WTC11 (cell line): ENCODE data around the gene VWA3A. TPM values are rescaled to one million over a fixed set of nuclear protein-coding genes. Genes with fewer than 3 reads are reported as not detected.
A peak's percentile ranks its signal among the peaks of the same experiment; 100 is the strongest.

ENCODE experiments used
- ATAC-seq: fragments of 200-7000 bp; cut with Tn5 transposase; 2 replicates; pipeline ENCODE4 v1.10.0; 2021; ENCODE audit warnings: mild to moderate bottlenecking, moderate library complexity
- CTCF ChIA-PET: fragments of 300-600 bp; sonication (Branson Sonifier 250); formaldehyde crosslinking; loops from one replicate; lab custom pipeline; 2021; ENCODE audit warnings: antibody characterized with exemption; lab: Charles Lee
- POLR2A ChIA-PET: fragments of 350-600 bp; sonication (Branson Sonifier 250); formaldehyde crosslinking; loops from one replicate; lab custom pipeline; 2021; ENCODE audit warnings: antibody characterized with exemption; lab: Charles Lee
- DNase-seq: peaks from one replicate; pipeline ENCODE4 v3.0.0; 2021; ENCODE audit warnings: low spot score
- H3K27ac Mint-ChIP-seq: 2 replicates; pipeline ENCODE4 v1.8.0; 2021; ENCODE audit warnings: mixed read lengths
- H3K27me3 Mint-ChIP-seq: 2 replicates; pipeline ENCODE4 v1.8.0; 2021; ENCODE audit warnings: low read depth, mild to moderate bottlenecking, moderate library complexity, mixed read lengths
- H3K36me3 Mint-ChIP-seq: 2 replicates; pipeline ENCODE4 v1.8.0; 2021; ENCODE audit warnings: mixed read lengths
- H3K4me1 Mint-ChIP-seq: 2 replicates; pipeline ENCODE4 v1.8.0; 2022; ENCODE audit warnings: mixed read lengths
- H3K4me3 Mint-ChIP-seq: 2 replicates; pipeline ENCODE4 v1.8.0; 2021; ENCODE audit warnings: mild to moderate bottlenecking, moderate library complexity, mixed read lengths
- H3K9me3 Mint-ChIP-seq: 2 replicates; pipeline ENCODE4 v1.8.0; 2021; ENCODE audit warnings: mixed read lengths
- CBFB ChIP-seq: sonication (generic); formaldehyde crosslinking; IDR thresholded peaks from 2 replicates; pipeline ENCODE4 v1.8.1; 2022; ENCODE audit warnings: mild to moderate bottlenecking, low read depth, missing genetic modification reagents
- CTCF ChIP-seq: fragments of 200-600 bp; IDR thresholded peaks from 2 replicates; pipeline ENCODE4 v1.8.0; 2022; ENCODE audit warnings: antibody characterized with exemption
- E2F5 ChIP-seq: sonication (generic); formaldehyde crosslinking; IDR thresholded peaks from 2 replicates; pipeline ENCODE4 v1.8.1; 2022; ENCODE audit warnings: mild to moderate bottlenecking, moderate library complexity, missing genetic modification reagents
- GABPB1 ChIP-seq: sonication (generic); formaldehyde crosslinking; IDR thresholded peaks from 2 replicates; pipeline ENCODE4 v1.8.1; 2023; ENCODE audit warnings: mild to moderate bottlenecking, missing genetic modification reagents
- GTF2I ChIP-seq: fragments of 250-450 bp; sonication (Bioruptor Pico); conservative IDR thresholded peaks from 2 replicates; pipeline ENCODE4 v1.4.0; 2021; ENCODE audit warnings: mild to moderate bottlenecking
- MAX ChIP-seq: sonication (generic); formaldehyde crosslinking; IDR thresholded peaks from 2 replicates; pipeline ENCODE4 v1.8.0; 2022; ENCODE audit warnings: mild to moderate bottlenecking, missing genetic modification reagents
- NR3C1 ChIP-seq: sonication (generic); formaldehyde crosslinking; conservative IDR thresholded peaks from 2 replicates; pipeline ENCODE4 v1.8.1; 2023; ENCODE audit warnings: low read depth, mild to moderate bottlenecking, missing genetic modification reagents
- RELA ChIP-seq: sonication (generic); formaldehyde crosslinking; IDR thresholded peaks from 2 replicates; pipeline ENCODE4 v1.8.1; 2022; ENCODE audit warnings: missing genetic modification reagents, mild to moderate bottlenecking, borderline replicate concordance
- SMAD3 ChIP-seq: sonication (generic); formaldehyde crosslinking; IDR thresholded peaks from 2 replicates; pipeline ENCODE4 v1.8.0; 2022; ENCODE audit warnings: missing genetic modification reagents, mild to moderate bottlenecking, borderline replicate concordance
- SOX15 ChIP-seq: fragments of 250-450 bp; sonication (Bioruptor Pico); IDR thresholded peaks from 2 replicates; pipeline ENCODE4 v1.9.0; 2021; ENCODE audit warnings: mild to moderate bottlenecking
- TCF7 ChIP-seq: sonication (generic); formaldehyde crosslinking; IDR thresholded peaks from 2 replicates; pipeline ENCODE4 v1.8.0; 2022; ENCODE audit warnings: mild to moderate bottlenecking, low read depth, missing genetic modification reagents, moderate library complexity
- ZNF425 ChIP-seq: fragments of 250-450 bp; sonication (Bioruptor Pico); conservative IDR thresholded peaks from 2 replicates; pipeline ENCODE4 v1.9.0; 2021; ENCODE audit warnings: mild to moderate bottlenecking
- total RNA-seq: library from RNA; stranded (reverse); gene quantifications from 3 replicates; pipeline ENCODE4 v1.2.3, GENCODE V29; 2021
- TF ChIP-seq, protein P1 (sequence below): sonication (generic); formaldehyde crosslinking; IDR thresholded peaks from 2 replicates; pipeline ENCODE4 v1.8.0; 2022; ENCODE audit warnings: missing genetic modification reagents
- TF ChIP-seq, protein P2 (sequence below): sonication (generic); formaldehyde crosslinking; IDR thresholded peaks from 2 replicates; pipeline ENCODE4 v1.8.1; 2023; ENCODE audit warnings: mild to moderate bottlenecking, missing genetic modification reagents, borderline replicate concordance

VWA3A gene
- total RNA-seq, 1 experiment from 2014 or later, result 0.11 TPM

DNA sequence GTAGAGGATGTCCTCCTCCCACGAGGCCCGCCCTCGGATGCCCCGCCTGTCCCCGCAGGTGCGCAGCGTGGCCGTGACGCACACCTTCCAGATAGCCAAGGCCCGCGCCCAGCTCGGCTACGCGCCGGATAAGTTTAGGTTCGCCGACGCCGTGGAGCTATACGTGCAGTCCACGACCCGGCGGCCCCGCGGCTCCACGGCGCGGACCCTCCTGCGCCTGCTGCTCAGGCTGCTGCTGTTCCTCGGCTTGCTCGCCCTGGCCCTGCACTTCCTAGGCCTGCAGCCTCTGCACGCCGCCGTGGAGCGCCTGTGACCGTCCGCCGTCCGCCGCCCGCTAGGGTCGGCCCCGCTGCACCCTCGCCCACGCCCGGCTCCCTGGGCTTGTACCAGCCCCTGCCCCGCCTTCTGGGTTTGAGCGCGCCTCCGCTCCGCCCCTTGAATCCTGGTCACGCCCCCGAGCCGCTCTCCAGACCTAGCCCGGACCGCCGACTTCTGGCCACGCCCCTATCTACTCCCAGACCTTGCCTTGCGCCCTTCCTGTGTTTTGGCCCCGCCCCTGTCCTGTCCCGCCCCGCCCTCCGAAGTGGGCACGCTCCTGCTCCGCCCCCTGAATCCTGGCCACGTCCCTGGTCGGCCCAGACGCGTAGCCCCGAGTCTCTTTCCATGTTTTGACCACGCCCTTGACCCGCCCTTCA lies 97.9 kb downstream of the VWA3A start (continued):
- TF ChIP-seq MAX (CRISPR knock-in tag) (peak; percentile 64; the same call in 1 of the 2 replicates), RELA (0 out of 2 replicates have a peak, but pooled peaks have one; percentile 26), E2F5 (no peak), CBFB (CRISPR knock-in tag) (no peak), SMAD3 (CRISPR knock-in tag) (no peak), ZNF425 (CRISPR knock-in tag) (no peak), NR3C1 (CRISPR knock-in tag) (no peak), TCF7 (CRISPR knock-in tag) (no peak), SOX15 (CRISPR knock-in tag) (no peak)
- TF ChIP-seq, protein P1, sequence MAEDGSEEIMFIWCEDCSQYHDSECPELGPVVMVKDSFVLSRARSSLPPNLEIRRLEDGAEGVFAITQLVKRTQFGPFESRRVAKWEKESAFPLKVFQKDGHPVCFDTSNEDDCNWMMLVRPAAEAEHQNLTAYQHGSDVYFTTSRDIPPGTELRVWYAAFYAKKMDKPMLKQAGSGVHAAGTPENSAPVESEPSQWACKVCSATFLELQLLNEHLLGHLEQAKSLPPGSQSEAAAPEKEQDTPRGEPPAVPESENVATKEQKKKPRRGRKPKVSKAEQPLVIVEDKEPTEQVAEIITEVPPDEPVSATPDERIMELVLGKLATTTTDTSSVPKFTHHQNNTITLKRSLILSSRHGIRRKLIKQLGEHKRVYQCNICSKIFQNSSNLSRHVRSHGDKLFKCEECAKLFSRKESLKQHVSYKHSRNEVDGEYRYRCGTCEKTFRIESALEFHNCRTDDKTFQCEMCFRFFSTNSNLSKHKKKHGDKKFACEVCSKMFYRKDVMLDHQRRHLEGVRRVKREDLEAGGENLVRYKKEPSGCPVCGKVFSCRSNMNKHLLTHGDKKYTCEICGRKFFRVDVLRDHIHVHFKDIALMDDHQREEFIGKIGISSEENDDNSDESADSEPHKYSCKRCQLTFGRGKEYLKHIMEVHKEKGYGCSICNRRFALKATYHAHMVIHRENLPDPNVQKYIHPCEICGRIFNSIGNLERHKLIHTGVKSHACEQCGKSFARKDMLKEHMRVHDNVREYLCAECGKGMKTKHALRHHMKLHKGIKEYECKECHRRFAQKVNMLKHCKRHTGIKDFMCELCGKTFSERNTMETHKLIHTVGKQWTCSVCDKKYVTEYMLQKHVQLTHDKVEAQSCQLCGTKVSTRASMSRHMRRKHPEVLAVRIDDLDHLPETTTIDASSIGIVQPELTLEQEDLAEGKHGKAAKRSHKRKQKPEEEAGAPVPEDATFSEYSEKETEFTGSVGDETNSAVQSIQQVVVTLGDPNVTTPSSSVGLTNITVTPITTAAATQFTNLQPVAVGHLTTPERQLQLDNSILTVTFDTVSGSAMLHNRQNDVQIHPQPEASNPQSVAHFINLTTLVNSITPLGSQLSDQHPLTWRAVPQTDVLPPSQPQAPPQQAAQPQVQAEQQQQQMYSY, result no peak
- TF ChIP-seq, protein P2, sequence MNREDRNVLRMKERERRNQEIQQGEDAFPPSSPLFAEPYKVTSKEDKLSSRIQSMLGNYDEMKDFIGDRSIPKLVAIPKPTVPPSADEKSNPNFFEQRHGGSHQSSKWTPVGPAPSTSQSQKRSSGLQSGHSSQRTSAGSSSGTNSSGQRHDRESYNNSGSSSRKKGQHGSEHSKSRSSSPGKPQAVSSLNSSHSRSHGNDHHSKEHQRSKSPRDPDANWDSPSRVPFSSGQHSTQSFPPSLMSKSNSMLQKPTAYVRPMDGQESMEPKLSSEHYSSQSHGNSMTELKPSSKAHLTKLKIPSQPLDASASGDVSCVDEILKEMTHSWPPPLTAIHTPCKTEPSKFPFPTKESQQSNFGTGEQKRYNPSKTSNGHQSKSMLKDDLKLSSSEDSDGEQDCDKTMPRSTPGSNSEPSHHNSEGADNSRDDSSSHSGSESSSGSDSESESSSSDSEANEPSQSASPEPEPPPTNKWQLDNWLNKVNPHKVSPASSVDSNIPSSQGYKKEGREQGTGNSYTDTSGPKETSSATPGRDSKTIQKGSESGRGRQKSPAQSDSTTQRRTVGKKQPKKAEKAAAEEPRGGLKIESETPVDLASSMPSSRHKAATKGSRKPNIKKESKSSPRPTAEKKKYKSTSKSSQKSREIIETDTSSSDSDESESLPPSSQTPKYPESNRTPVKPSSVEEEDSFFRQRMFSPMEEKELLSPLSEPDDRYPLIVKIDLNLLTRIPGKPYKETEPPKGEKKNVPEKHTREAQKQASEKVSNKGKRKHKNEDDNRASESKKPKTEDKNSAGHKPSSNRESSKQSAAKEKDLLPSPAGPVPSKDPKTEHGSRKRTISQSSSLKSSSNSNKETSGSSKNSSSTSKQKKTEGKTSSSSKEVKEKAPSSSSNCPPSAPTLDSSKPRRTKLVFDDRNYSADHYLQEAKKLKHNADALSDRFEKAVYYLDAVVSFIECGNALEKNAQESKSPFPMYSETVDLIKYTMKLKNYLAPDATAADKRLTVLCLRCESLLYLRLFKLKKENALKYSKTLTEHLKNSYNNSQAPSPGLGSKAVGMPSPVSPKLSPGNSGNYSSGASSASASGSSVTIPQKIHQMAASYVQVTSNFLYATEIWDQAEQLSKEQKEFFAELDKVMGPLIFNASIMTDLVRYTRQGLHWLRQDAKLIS (CRISPR knock-in tag), result no peak

GRCh38 chr16:22190776-22191531 lies 98.6 kb downstream of the VWA3A start:
- H3K4me3 Mint-ChIP-seq, result peak overlapping the region; percentile 88
- DNase-seq (peak; percentile 100), ATAC-seq (peak; percentile 78)
- no peaks in the 10 kb centered on the region for H3K36me3 Mint-ChIP-seq
- no peaks in the 10 kb centered on the region for H3K9me3 Mint-ChIP-seq
- H3K27ac Mint-ChIP-seq, result peak overlapping the region; percentile 98
- POLR2A ChIA-PET, result interaction anchor here (0.5 to 2.2 kb wide), 7 partner anchors 11 to 595 kb away, joined by 3 to 7 read pairs (median 3); partner anchors contain the start of gene EEF2K
- CTCF ChIA-PET, result interaction anchor here (0.6 to 2.4 kb wide), 10 partner anchors 10 to 188 kb away, joined by 3 to 14 read pairs (median 5); partner anchors contain the start of gene EEF2K
- H3K4me1 Mint-ChIP-seq, result peaks cover 38% of the 10 kb centered on the region
- H3K27me3 Mint-ChIP-seq, result peaks cover 18% of the 10 kb centered on the region
- TF ChIP-seq GABPB1 (CRISPR knock-in tag) (peak; percentile 74; the same call in 1 of the 2 replicates), CTCF (no peak), GTF2I (0 out of 2 replicates have a peak, but pooled peaks have one; percentile 26)
